SIG-M5 treated with dmso at 0.1 percent for 504 hours (cell line): ENCODE results near the gene MCC.
A peak's percentile ranks its signal among the peaks of the same experiment; 100 is the strongest.

Experiments
- DNase-seq: peaks from one replicate; lab custom pipeline; 2025; ENCODE audit not compliant: unreplicated experiment; lab: John Stamatoyannopoulos, UW

Gene MCC

DNA sequence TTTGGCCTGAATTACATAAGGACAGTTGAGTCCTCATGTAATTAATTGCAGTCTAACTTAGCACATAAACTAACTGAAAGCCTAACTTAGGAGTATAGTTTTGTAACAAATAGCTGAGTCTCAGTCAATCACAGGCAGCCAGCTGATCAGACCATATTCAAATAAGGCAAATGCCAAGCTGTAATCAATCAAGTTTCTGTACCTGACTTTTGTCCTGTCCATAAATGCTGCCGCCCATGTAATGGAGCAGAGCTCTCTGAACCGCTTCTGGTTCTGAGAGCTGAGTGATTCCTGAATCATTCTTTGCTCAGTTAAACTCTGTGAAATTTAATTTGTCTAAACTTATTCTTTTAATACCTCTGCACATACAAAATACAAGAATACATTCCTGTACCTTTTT lies 158.3 kb downstream of the MCC start:
- no peak for DNase-seq

DNA sequence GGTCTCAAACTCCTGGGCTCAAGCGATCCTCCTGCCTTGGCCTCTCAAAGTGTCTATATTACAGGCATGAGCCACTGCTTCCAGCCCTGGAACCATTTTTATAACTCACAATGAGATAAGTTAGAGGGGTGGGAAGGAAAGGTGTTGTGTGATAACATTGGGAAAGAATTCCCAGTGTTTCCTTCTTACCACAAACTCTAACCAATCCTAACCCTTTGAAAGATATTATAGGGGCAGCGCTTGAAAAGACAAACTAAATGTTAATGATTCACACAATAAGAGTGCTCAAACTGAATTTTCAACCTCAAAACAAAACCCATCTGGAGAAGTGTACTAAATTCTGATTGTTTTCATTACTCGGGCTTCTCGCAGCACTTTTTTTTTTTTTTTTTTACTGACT lies 163.2 kb downstream of the MCC start:
- DNase-seq, result no peak

DNA sequence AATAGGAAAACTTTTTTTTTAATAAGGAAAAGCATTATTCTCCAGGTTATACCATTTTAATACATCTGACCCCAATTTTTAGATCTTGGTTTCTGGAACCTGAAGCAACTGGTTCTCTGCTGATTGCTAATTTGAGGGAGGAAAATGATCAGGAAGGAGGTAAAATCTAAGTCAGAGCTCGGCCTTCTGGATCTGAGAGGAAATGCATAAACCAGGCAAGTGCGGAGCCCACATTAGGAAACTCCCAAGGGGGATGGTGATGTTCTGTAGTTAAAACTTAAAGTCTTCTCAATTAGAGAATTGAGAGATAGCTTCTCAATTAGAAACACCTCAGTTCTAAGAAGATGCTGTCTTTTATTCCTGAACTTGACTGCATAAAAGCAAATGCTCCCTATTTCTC lies 167.0 kb downstream of the MCC start:
- DNase-seq, result no peak

DNA sequence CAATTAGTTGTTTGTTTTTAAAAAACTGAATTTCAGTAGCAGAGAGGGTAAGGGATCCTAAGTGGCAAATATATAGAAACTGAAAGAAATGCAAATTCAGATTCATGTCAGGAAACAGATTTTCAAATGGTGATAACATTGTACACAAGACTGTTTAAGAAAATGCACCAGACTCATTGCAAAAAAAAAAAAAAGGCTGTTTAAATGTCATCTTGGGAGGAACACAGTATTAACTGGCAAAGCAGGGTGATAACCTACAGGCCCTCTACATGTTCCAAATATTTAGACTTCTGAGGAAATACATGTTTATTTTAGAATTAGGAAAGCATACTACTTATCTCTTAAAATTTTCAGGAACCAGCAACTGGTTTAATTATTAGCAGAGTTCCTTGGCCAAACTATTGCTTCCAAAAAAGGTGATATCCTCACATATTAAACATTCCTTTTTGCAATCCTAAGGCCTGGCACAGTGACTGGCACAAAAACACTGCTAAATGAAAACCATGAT lies 167.9 kb downstream of the MCC start:
- DNase-seq, result no peak

DNA sequence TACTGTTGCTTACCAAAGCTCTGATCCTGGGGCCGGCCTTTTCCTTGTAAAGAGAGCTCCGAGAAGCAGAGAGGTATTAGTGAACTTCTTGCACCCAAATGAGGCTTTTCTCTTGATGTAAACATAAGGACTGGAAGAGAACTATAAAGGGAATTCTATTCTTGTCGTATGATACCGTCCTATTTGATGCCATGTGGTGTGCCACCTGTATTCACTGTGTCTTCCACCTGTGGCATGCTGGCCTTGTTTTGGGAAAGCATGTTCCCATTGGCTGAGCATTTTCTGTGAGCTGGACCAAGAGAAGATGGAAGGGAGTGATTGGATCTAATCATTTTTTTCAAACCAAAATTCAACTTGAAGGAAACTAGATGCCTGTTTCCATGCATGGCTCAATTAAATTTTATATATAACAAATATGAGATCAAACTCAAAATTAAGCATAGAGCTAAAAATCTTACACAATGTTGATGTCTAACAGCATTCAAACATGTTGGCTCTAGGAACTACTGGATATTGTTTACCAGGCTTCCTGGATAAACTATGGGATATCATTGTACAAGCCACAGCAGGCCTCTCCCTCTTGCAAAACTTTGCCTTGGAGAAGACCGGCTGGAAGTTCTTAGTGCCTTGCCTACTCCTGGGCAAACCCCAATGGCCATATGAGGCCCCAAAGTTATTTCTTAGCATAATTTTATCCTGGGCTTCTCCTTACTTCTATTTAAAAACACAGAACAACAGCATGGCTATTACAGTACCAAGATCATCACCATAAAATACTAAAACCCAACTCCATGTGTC lies 168.8 kb downstream of the MCC start:
- no peak for DNase-seq

DNA sequence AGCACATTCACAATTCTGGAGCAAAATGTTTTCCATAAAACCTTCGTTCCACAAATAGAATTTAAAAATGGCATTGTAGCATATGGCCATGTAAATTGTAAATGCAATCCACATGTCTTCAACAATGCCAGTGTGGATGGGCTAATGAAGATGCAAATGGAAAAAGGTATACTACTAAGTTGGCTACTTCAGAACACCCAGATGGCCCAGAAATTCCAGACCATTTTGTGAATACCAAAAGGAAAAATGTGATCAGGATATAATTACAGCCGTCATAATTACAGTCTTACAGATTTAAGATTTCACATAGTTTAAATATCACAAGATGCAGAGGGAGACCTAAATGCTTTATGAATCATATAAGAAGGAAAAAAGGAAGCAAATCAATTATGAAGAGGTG lies 170.6 kb downstream of the MCC start:
- DNase-seq, result no peak

DNA sequence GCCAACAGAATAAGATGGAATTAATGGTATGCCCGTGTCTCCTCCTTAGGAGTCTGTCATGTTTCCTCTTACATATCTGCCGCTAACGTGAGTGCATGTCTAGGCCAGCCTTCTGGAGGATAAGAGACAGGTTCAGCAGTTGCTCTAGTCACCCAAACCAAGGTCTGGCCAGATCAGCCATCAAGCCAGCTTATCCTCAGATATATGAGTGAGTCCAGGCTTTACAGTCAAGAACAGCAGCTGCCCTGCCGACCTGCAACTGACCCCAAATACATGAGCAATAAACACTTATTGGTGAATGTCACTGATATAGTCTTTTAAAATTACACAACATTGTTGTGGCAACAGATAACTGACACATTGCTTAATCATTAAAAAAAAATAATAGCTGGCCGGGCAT lies 177.0 kb downstream of the MCC start:
- no peak for DNase-seq

DNA sequence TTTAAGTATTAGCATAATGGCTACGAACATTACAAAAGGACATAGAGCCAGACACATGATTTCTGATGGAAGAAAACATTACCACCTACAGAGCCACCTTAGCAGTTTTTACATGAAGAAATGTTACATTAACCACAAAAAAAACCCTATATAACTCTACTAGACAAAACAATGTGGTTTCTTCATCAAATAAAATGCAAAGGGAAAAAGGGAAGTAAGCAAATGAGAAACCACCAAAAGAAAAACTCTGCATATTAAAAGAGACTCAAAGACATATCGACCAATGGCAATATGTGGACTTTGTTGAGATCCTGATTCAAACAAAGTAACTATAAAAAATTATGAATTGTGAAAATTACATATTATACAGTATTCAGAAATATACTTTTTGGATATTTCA lies 186.1 kb downstream of the MCC start:
- peak; percentile 75 for DNase-seq

DNA sequence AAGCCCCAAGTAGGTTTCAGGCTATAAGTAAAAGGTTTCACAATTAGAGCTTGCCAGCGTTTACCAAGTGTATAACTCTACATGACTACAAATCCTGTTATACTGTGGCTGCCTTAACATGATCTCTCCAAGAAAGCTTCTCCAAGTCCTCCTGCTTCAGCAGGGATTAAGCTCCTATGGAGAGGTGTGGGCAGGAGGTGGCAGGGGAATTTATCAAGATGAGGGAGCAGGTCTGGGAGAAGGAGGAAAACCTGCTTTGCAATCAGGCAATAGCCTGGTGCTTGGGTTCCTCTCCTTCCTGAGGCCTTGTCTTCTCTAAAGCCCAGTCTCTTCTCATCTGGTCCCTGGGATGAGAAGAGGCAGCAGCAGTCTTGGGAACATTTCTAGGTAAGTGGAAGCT lies 188.7 kb downstream of the MCC start:
- no peak for DNase-seq

DNA sequence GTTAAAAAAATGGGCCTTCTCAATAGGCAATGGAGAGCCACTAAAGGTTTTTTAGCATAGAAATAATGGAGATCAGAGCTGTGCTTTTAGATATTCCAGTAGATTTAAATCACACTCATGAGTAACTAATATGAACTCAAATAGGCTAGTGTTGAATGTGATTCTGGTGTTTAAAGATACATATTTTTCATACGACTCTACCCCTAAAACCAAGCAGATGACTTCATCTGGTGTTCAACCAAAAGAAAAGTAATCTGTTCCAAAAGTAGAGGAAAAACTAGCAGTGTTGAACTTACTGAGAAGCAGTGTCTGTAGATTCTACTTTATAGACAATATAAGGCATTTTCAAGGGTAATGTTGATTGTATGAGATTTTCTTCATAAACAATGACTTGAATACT lies 191.6 kb downstream of the MCC start:
- DNase-seq, result no peak

DNA sequence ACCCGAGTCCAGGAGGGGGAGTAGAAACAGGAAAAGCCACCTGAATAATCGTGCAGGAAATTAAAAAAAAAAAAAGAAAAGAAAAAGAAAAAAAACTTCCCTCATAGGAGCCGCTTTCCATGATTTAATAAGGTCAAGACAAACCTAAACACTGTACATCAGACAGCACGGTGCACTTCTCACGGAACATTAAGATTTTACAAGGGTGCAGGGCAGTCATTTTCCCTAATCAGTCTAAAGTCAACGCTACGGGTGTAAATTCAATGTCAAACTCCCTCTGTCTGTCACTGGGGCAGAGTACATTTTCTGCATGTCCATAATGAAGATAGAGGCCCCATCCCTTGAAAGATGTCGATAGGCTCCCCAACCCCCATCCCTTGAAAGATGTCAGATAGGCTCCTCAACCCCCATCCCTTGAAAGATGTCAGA lies 193.1 kb downstream of the MCC start:
- no peak for DNase-seq

DNA sequence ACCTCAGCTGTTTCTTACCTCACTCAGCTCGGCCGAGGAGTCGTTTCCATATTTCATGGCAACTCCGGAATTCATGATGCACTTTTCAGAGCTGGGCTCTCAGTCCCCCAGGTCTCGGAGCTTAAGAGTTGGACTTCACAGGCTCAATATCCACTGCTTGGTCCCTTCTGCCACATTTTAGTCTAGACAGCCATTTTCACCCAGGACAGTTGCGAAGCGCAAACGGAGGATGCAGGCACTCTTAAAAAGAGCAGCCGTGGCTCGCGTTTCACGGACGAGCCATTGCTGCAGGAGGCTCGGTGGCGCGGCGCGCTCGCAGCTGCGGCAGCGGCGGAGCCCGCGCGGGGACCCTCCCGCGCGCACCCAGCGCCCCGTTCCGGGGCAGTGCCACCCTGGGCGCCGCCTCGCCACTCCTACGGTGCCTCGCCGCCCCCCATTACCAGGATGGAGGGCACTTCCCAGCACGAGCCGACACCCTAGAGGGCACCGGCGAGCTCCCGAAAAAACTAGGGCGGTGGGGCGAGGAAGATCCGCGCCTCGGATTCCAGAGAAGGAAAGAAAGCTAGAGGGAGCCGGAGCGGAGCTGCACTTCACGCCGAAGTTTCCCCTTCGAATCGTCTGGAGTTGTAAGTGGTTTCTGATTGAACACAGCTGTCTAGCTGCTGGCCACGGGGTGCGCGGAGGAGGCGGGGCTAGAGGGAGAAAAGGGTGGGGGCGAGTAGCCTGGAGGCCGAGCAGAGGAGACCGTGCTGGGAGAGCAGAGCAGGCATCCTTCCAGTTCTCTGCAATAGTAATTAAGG lies 193.7 kb downstream of the MCC start:
- DNase-seq, result peak; percentile 59

DNA sequence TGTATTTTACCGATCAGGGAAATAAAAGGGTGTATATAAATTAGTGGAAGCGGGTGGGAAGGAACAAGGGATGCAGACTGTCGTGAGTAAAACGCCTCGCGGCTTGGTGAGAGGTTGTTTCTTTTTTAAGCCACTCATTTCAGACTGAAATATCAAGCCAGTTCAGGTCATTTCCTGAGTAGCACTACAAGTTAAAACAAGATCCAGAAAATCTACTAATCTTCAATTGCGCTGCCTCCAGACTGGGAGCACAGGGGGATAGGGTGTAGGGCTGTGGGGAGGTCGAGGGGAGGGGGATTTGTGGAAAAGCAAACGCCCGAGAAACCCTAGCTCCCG lies 194.3 kb downstream of the MCC start:
- no peak for DNase-seq

DNA sequence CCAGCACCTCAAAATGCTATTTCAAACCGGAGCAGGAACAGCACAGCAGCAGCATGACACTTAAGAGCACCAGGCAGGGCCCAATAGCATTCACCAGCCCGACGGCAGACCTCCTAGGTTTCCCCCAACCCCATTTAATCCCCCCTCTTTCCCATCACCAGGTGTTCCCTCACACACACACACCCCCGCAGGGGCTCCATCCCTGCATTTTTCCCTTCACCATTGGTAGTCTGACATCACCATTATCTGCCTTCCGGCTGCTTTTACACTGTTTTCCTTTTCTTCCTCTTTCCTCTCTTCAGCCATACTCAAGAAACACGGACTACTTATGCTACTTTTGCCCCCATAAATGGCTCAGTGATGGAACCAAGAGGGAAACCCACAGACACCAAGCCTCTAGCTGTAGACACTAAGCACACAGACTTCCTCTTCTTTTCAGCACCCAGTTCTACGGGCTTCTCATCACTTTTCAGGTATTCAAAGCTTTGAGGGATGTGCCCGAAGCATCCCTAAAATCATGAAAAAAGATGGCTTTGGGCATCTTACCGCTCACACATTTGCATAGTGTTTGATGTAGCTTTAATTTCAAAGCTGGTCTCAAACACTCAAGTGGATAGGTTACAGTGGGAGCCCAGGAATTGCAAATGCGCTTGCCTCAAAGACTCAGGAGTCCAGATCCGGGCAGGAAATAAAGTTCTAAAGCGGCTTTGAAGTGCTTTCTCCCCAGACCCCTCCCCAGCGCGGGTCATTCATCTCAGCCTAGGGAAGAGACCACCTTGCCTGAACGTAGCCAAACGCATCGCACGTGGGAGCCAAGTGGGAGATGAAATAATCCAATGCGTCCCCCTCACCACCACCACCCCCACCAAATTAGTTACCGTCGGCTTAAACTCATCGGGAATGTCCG lies 194.9 kb downstream of the MCC start:
- DNase-seq, result peak; percentile 59

DNA sequence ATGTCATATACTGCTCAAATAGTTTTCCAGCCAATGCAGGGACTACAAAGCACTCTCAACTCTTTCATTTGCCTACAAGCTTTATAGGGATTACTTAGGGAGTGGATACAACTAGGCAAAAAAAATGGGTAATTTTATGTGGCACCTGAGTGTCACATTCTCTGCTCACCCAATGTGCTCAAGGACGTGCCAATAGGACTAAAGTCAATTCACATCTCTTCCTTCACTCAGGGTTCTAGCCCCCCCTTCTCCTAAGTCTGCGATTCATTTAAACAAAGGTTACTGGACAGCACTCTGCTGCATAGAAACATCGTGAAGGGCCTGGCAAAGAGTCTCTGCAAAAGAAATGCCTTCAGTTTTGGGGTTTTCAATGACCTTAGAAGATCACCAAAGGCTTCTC lies 195.8 kb downstream of the MCC start:
- DNase-seq, result no peak

DNA sequence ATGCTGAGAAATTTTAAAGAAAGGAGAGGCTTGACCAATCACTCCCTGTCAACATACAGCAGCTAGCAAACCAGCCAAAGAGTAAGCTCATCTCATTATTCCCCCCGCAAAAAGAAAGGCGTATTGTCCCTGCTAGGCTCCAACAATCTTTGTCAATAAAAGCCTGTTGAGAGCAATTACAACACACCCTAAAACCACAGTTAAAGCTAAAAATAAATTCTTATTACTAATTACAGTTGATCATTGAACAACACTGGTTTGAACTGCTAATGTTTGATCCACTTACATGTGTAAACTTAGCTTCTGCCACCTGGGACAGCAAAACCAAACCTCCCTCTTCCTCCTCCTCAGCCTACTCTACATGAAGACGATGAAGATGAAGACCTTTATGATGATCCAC lies 204.7 kb downstream of the MCC start:
- DNase-seq, result no peak

DNA sequence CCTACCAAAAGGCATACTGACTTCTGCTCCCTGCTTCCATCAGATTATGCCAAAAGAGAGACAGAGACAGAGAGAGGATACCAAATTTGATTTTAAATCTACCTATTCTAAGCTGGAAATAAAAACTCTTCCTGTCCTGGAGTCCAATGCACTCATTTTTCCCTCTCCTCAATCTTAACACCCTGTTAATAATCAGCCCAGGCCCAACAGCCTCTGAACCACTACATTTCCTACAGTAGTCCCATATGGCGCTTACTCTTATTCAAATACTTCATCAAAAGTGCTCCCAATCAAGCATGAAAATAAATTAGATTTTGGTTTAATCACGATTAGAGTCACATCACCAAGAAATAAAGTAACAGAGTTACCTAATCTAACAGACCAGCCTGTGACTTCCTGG lies 205.8 kb downstream of the MCC start:
- no peak for DNase-seq

DNA sequence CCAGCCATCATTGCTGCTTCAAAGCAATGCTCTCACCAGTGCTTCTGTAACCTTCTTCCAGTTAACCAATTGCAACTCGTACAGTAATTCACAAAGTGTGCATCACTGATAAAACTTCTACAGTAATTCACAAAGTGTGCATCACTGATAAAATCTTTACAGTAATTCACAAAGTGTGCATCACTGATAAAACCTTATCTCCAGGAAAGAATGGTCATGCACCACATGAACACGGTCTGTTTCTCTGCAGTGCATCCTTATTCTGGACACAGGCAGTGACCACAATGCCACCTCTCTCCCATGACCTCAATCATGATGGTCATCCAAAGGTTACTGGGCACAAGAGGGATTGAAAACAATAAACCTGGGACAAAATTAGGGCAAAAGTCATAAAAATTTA lies 207.1 kb downstream of the MCC start:
- DNase-seq, result no peak

DNA sequence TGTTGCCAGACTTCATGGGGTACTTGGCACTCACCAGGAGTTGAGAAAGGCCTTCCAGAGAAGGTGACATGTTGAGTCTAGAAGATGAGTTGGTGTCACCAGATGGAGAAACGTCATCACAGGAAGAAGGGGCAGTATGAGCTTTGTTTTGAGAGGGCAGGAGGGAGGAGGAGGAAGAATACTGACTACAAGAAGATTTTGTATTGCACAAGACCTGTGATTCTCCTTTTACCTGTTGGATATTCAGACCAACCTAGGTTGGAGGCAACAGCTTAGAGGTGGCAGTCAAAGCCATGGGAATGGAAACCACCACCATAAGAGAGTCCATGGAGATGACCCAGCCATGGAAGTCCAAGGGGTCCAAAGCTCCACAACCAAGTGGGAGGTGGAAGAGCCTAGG lies 207.7 kb downstream of the MCC start:
- DNase-seq, result no peak

DNA sequence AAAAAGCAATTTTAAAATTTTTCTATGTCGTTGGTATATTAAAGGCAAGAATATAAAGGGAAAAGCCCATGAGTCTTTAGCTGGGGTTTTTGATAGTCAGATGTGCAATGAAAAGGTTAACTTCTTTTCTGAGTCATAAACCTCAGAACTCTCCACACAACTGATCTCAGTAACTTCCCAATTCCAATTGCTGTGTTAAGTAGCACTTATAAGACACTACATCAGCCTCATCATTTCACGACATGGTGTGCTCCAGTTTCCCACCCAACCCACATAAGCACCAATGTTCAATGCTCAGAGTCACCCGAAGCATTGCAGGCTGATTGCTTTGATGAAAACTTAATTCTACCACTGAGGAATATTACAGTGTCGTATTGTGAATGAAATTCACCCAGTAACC lies 209.3 kb downstream of the MCC start:
- DNase-seq, result peak; percentile 17

DNA sequence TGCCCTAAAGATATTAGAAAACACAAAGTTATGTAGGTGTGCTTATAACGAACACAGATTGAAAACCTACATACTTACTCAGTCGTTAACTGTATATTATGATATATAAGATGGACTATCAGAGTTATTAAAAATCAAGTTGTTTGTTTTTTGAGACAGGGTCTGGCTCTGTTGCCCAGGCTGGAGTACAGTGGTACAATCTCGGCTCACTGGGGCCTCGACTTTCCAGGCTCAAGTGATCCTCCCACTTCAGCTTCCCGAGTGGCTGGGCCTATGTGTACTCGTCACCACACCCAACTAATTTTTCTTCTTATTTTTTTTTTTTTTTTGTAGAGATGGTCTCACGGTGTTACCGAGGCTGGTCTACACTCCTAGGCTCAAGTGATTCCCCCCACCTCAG lies 211.8 kb downstream of the MCC start:
- no peak for DNase-seq
